PC-3 (cell line): ENCODE results near the gene NEK1. TPM values are rescaled to one million over a fixed set of nuclear protein-coding genes. Genes with fewer than 3 reads are reported as not detected.

Experiments used
- ATAC-seq: fragments of 200-7000 bp; cut with Tn5 transposase; 2 replicates; pipeline ENCODE4 v1.9.1; 2020; ENCODE audit warnings: mild to moderate bottlenecking, moderate library complexity
- BruUV-seq: library from RNA; stranded (reverse); fragments of 400-500 nt; replicated peaks from 2 replicates; lab custom pipeline; 2021; lab: Mats Ljungman, UMichigan
- CTCF ChIA-PET: fragments of 300-600 bp; sonication (Branson Sonifier 250); formaldehyde crosslinking; loops from one replicate; lab custom pipeline; 2022; ENCODE audit warnings: antibody characterized with exemption; lab: Charles Lee
- POLR2A ChIA-PET: fragments of 300-600 bp; sonication (Branson Sonifier 250); formaldehyde crosslinking; loops from one replicate; lab custom pipeline; 2022; ENCODE audit warnings: antibody characterized with exemption; ENCODE audit not compliant: unreplicated experiment; lab: Charles Lee
- DNase-seq: peaks from one replicate; pipeline ENCODE4 v3.0.0-alpha.2; 2015
- H2AFZ ChIP-seq: fragments of 300-600 bp; sonication (generic); 2 replicates; pipeline ENCODE4 v1.6.0; 2016; ENCODE audit warnings: antibody characterized with exemption, low read length
- H3F3A ChIP-seq: fragments of 300-600 bp; sonication (generic); one replicate; pipeline ENCODE4 v1.6.0; 2017; ENCODE audit warnings: antibody characterized with exemption, low read length, control low read depth, mild to moderate bottlenecking; ENCODE audit not compliant: unreplicated experiment
- H3K27ac ChIP-seq: fragments of 300-600 bp; sonication (generic); 2 replicates; pipeline ENCODE4 v1.5.1; 2016; ENCODE audit warnings: mild to moderate bottlenecking, low read length
- H3K27me3 ChIP-seq: fragments of 300-600 bp; sonication (generic); 2 replicates; pipeline ENCODE4 v1.6.1; 2016; ENCODE audit warnings: low read length, mixed read lengths
- H3K36me3 ChIP-seq: fragments of 300-600 bp; sonication (generic); 2 replicates; pipeline ENCODE4 v1.6.1; 2016; ENCODE audit warnings: low read depth, mixed run types, low read length, mixed read lengths
- H3K4me1 ChIP-seq: fragments of 300-600 bp; sonication (generic); 2 replicates; pipeline ENCODE4 v1.5.1; 2016; ENCODE audit warnings: low read length; ENCODE audit not compliant: insufficient read depth
- H3K4me2 ChIP-seq: fragments of 300-600 bp; sonication (generic); 2 replicates; pipeline ENCODE4 v1.6.0; 2016; ENCODE audit warnings: low read length
- H3K4me3 ChIP-seq: fragments of 300-600 bp; sonication (generic); 2 replicates; pipeline ENCODE4 v1.5.1; 2016; ENCODE audit warnings: mild to moderate bottlenecking, low read length, mixed read lengths
- H3K79me2 ChIP-seq: fragments of 300-600 bp; sonication (generic); 2 replicates; pipeline ENCODE4 v1.6.1; 2017; ENCODE audit warnings: low read length, mixed read lengths
- H3K9ac ChIP-seq: fragments of 300-600 bp; sonication (generic); 2 replicates; pipeline ENCODE4 v1.6.0; 2016; ENCODE audit warnings: mild to moderate bottlenecking, low read length
- H3K9me2 ChIP-seq: fragments of 300-600 bp; sonication (generic); replicated peaks from 2 replicates; pipeline ENCODE4 v1.6.1; 2016; ENCODE audit warnings: mixed run types, low read length, mixed read lengths
- H3K9me3 ChIP-seq: fragments of 300-600 bp; sonication (generic); 2 replicates; pipeline ENCODE4 v1.6.1; 2016; ENCODE audit warnings: low read length, mixed read lengths
- H4K20me1 ChIP-seq: fragments of 300-600 bp; sonication (generic); 2 replicates; pipeline ENCODE4 v1.6.1; 2016; ENCODE audit warnings: low read length, mixed read lengths
- EZH2 ChIP-seq: fragments of 300-600 bp; sonication (generic); IDR thresholded peaks from one replicate; pipeline ENCODE4 v1.6.1; 2017; ENCODE audit warnings: antibody characterized with exemption, mild to moderate bottlenecking, low read length; ENCODE audit not compliant: unreplicated experiment
- EZH2phosphoT487 ChIP-seq: fragments of 300-600 bp; sonication (generic); IDR thresholded peaks from 2 replicates; pipeline ENCODE4 v1.6.1; 2018; ENCODE audit warnings: mild to moderate bottlenecking, antibody characterized with exemption, low read length, borderline replicate concordance
- intact Hi-C: fragments of 100-400 bp; cut with micrococcal nuclease; formaldehyde crosslinking; loops from 2 replicates; pipeline ENCODE4 v1.9.0; 2023
- total RNA-seq: library from RNA; depleted of rRNA; stranded (reverse); fragments of >200 nt; gene quantifications from 2 replicates; pipeline ENCODE4 v1.2.3, GENCODE V29; 2014
- TF ChIP-seq, protein P1 (sequence below): fragments of 300-600 bp; sonication (generic); conservative IDR thresholded peaks from 2 replicates; pipeline ENCODE4 v1.5.1; 2017; ENCODE audit warnings: antibody characterized with exemption, low read depth, mild to moderate bottlenecking, low read length

The NEK1 gene
- total RNA-seq, 1 experiment from 2014 or later = 4.3 TPM

DNA sequence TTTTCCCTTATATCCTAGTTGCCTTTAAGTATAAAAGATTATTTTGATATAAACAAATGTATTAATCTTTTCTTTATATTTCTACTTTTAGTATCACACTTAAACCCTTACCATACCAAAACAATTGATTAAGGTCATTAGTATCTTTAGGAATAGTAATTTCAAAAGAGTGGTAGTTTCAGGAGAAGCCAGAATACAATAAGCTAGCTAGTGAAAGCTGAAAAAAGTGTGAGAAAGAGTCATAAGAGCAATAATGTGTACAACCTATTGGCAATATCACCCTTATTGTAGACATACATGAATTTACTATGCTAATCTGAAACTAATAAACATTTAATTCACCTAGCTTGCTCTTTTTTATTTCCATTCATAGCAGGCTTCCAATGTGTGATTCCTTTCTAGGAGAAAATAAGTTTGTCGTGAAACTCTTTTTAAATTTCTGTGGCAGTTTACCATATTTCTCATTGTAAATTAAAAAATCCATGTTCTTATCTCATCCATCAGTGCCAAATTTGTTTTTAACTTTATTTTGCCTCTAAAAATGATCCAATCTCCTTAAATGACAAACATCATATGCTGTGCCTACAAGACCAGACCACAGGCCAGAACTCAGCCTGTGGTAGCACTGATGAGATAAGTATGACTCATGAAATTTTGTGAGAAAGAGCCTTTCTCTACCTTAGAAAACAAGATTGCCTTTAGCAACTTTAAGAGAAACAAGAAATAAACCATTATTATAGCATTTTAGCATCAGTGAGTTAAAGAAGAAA, 8.1 kb downstream of the NEK1 start:
- ATAC-seq = peak; percentile 94
- POLR2A ChIA-PET = interaction anchor here (0.6 kb wide), 1 partner anchor 820 kb away, joined by 17 read pairs; no protein-coding TSS in a partner anchor

DNA sequence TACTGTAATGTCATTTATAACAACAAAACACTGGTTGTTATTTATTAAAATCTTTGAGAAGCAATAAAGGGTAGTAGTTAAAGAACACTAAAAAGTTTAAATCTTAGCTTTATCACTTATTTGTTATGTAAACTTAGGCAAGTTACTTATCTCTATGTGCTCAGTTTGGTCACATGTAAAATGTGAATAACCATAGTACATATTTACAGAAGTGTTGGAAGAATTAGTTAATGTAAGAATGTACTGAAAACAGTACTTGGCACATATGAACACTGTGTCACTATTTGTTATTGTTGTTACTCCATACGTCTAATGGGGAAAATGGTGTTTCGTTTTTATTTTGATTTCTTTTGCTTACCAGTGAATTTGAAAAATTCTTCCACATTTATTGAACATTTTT, 9.1 kb downstream of the NEK1 start:
- ChIA-PET CTCF (no interaction called here), POLR2A (no interaction called here)
- ATAC-seq = no peak
- Histone ChIP-seq H3K27me3 (no peaks in the 10 kb centered on the region), H3K9me3 (no peaks in the 10 kb centered on the region), H2AFZ (no peak overlapping the region), H3K27ac (no peak overlapping the region), H3K4me3 (no peak overlapping the region), H3K79me2 (0 out of 2 replicates have a peak, but pooled peaks cover 8% of the 10 kb centered on the region), H3F3A (no peaks in the 10 kb centered on the region), H3K36me3 (no peaks in the 10 kb centered on the region; the same call in 1 of the 2 replicates), H3K9me2 (no peaks in the 10 kb centered on the region), H4K20me1 (no peaks in the 10 kb centered on the region), H3K4me2 (no peak overlapping the region), H3K9ac (no peak overlapping the region), H3K4me1 (peaks cover 14% of the 10 kb centered on the region)
- intact Hi-C loops = no loop called here
- no TSS peak for BruUV-seq
- TF ChIP-seq EZH2 (no peak), EZH2phosphoT487 (no peak)
- TF ChIP-seq, protein P1, sequence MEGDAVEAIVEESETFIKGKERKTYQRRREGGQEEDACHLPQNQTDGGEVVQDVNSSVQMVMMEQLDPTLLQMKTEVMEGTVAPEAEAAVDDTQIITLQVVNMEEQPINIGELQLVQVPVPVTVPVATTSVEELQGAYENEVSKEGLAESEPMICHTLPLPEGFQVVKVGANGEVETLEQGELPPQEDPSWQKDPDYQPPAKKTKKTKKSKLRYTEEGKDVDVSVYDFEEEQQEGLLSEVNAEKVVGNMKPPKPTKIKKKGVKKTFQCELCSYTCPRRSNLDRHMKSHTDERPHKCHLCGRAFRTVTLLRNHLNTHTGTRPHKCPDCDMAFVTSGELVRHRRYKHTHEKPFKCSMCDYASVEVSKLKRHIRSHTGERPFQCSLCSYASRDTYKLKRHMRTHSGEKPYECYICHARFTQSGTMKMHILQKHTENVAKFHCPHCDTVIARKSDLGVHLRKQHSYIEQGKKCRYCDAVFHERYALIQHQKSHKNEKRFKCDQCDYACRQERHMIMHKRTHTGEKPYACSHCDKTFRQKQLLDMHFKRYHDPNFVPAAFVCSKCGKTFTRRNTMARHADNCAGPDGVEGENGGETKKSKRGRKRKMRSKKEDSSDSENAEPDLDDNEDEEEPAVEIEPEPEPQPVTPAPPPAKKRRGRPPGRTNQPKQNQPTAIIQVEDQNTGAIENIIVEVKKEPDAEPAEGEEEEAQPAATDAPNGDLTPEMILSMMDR = no peak
- no peak for DNase-seq

More for the DNA sequence above, 8.1 kb downstream of the NEK1 start:
- H3K4me1 ChIP-seq = peaks cover 14% of the 10 kb centered on the region
- peak overlapping the region; percentile 26; the same call in 1 of the 2 replicates for H3K4me2 ChIP-seq
- no peaks in the 10 kb centered on the region for H3F3A ChIP-seq
- no peak for TF ChIP-seq EZH2phosphoT487
- TF ChIP-seq, protein P1 = no peak
- no peak for TF ChIP-seq EZH2
- peak; percentile 67 for DNase-seq
- intact Hi-C loops = no loop called here
- H2AFZ ChIP-seq = no peak overlapping the region
- H3K79me2 ChIP-seq = 0 out of 2 replicates have a peak, but pooled peaks cover 12% of the 10 kb centered on the region
- CTCF ChIA-PET = interaction anchor here (0.7 to 0.9 kb wide), 2 partner anchors 8 to 114 kb away, joined by 3 read pairs; partner anchors contain the start of gene NEK1
- H3K9me2 ChIP-seq = no peaks in the 10 kb centered on the region
- no peak overlapping the region for H3K4me3 ChIP-seq
- no TSS peak for BruUV-seq
- no peaks in the 10 kb centered on the region; the same call in 1 of the 2 replicates for H3K36me3 ChIP-seq
- no peaks in the 10 kb centered on the region for H4K20me1 ChIP-seq
- H3K27ac ChIP-seq = peak overlapping the region; percentile 14; the same call in 1 of the 2 replicates
- H3K9me3 ChIP-seq = no peaks in the 10 kb centered on the region
- no peak overlapping the region for H3K9ac ChIP-seq
- no peaks in the 10 kb centered on the region for H3K27me3 ChIP-seq
